HepG2 (cell line): ENCODE data around the gene LYRM1. TPM values are rescaled to one million over a fixed set of nuclear protein-coding genes. Genes with fewer than 3 reads are reported as not detected.

Experiments used
- ATAC-seq: fragments of 200-7000 bp; cut with Tn5 transposase; 3 replicates; pipeline ENCODE4 v1.9.1; 2020; ENCODE audit warnings: mild to moderate bottlenecking, moderate library complexity
- BruUV-seq: library from RNA; stranded (reverse); fragments of 400-500 nt; replicated peaks from 2 replicates; lab custom pipeline; 2021; lab: Mats Ljungman, UMichigan
- CTCF ChIA-PET: fragments of 300-600 bp; formaldehyde crosslinking; extraction: SDS; loops from one replicate; lab custom pipeline; 2021; ENCODE audit warnings: low total read pairs, inconsistent platforms, low intra/inter-chr PET ratio; lab: Yijun Ruan, JAX
- POLR2A ChIA-PET: fragments of 350-600 bp; sonication (Branson Sonifier 250); formaldehyde crosslinking; loops from one replicate; lab custom pipeline; 2020; ENCODE audit warnings: antibody characterized with exemption, inconsistent platforms; lab: Yijun Ruan, JAX
- DNase-seq: peaks from one replicate; pipeline ENCODE4 v3.0.0-alpha.2; 2015; ENCODE audit warnings: low spot score
- FAIRE-seq: peaks from 3 replicates; lab custom pipeline; 2011; peaks lifted over from hg19 to GRCh38; lab: Jason Lieb, UNC
- H2AFZ ChIP-seq: one replicate; pipeline ENCODE4 v1.6.1; 2011; ENCODE audit warnings: low read length, inconsistent platforms
- H3K27ac ChIP-seq: fragments of 300-600 bp; 3 replicates; pipeline ENCODE4 v1.8.0; 2011; ENCODE audit warnings: mixed run types, mild to moderate bottlenecking, mixed read lengths, low read length, inconsistent platforms; ENCODE audit not compliant: insufficient read depth; ENCODE audit errors: extremely low read length
- H3K27me3 ChIP-seq, 2 experiments: fragments of 200-600 bp in 1 of 2; 2 replicates in 1 of 2; 3 replicates in 1 of 2; pipeline versions ENCODE4 v1.6.0 to v1.8.0; 2011; ENCODE audit warnings: low read length in 2 of 2, mild to moderate bottlenecking in 2 of 2, moderate library complexity in 2 of 2, inconsistent platforms in 1 of 2; ENCODE audit not compliant: insufficient read depth in 2 of 2, control insufficient read depth in 1 of 2
- H3K36me3 ChIP-seq, 2 experiments: fragments of 200-600 bp in 1 of 2; replicated peaks in 1 of 2; 2 replicates in 1 of 2; 3 replicates in 1 of 2; pipeline versions ENCODE4 v1.5.1 to v1.8.0; 2011; ENCODE audit warnings: low read length in 2 of 2, inconsistent platforms in 1 of 2; ENCODE audit not compliant: insufficient read depth in 2 of 2, control insufficient read depth in 1 of 2
- H3K4me1 ChIP-seq: 2 replicates; pipeline ENCODE4 v1.5.1; 2012; ENCODE audit warnings: low read length, inconsistent platforms; ENCODE audit not compliant: insufficient read depth
- H3K4me2 ChIP-seq: 2 replicates; pipeline ENCODE4 v1.6.0; 2011; ENCODE audit warnings: low read depth, low read length, inconsistent platforms
- H3K4me3 ChIP-seq, 3 experiments: fragments of 200-600 bp in 1 of 3; sonication (generic), shearing (Covaris generic) in 1 of 3; replicated peaks in 1 of 3; 2 replicates each; pipeline ENCODE4 v1.5.1; 2011 to 2016; ENCODE audit warnings: low read length in 3 of 3, inconsistent platforms in 2 of 3, low read depth in 2 of 3, mild to moderate bottlenecking in 2 of 3, control low read depth in 1 of 3, mixed read lengths in 1 of 3; ENCODE audit not compliant: insufficient read depth in 1 of 3
- H3K79me2 ChIP-seq: one replicate; pipeline ENCODE4 v1.6.1; 2011; ENCODE audit warnings: low read length, inconsistent platforms; ENCODE audit not compliant: insufficient read depth
- H3K9ac ChIP-seq: 2 replicates; pipeline ENCODE4 v1.6.0; 2011; ENCODE audit warnings: mild to moderate bottlenecking, low read depth, low read length, inconsistent platforms; ENCODE audit not compliant: insufficient read depth
- H3K9me3 ChIP-seq: 2 replicates; pipeline ENCODE4 v1.5.1; 2012; ENCODE audit warnings: mild to moderate bottlenecking, low read length
- H4K20me1 ChIP-seq: 2 replicates; pipeline ENCODE4 v1.6.0; 2011; ENCODE audit warnings: inconsistent platforms, mild to moderate bottlenecking, low read length, moderate library complexity; ENCODE audit not compliant: insufficient read depth
- BORCS8-MEF2B ChIP-seq: sonication (generic); formaldehyde crosslinking; IDR thresholded peaks from 2 replicates; pipeline ENCODE4 v1.8.0; 2022; ENCODE audit warnings: mild to moderate bottlenecking, missing genetic modification reagents
- FOSL2 ChIP-seq: sonication (generic); formaldehyde crosslinking; IDR thresholded peaks from 2 replicates; pipeline ENCODE4 v1.4.0; 2020; ENCODE audit warnings: missing genetic modification reagents
- GATAD2A ChIP-seq: IDR thresholded peaks from 2 replicates; pipeline ENCODE4 v1.6.1; 2016
- KLF15 ChIP-seq: sonication (generic); formaldehyde crosslinking; IDR thresholded peaks from 2 replicates; pipeline ENCODE4 v1.8.1; 2023; ENCODE audit warnings: borderline replicate concordance, mild to moderate bottlenecking, inconsistent platforms, missing genetic modification reagents, mixed read lengths
- NFE2 ChIP-seq: sonication (generic); formaldehyde crosslinking; IDR thresholded peaks from 2 replicates; pipeline ENCODE4 v1.4.0; 2020; ENCODE audit warnings: missing genetic modification reagents
- ZNF318 ChIP-seq: sonication (generic); formaldehyde crosslinking; IDR thresholded peaks from 2 replicates; pipeline ENCODE4 v1.4.0; 2020; ENCODE audit warnings: mild to moderate bottlenecking, missing genetic modification reagents
- ZNF598 ChIP-seq: sonication (generic); formaldehyde crosslinking; IDR thresholded peaks from 2 replicates; pipeline ENCODE4 v1.5.1; 2020; ENCODE audit warnings: mild to moderate bottlenecking, missing genetic modification reagents, borderline replicate concordance
- WGBS: methylation state at CpG from one replicate; pipeline ENCODE4 v1.1.6; 2017; ENCODE audit warnings: low lambda C conversion rate; 5-methylcytosine and 5-hydroxymethylcytosine counted together
- in situ Hi-C: cut with HindIII; loops from 2 replicates; pipeline ENCODE4 v1.10.0; 2017; ENCODE audit warnings: low pct_unique_long_range_greater_than_20kb; ENCODE audit not compliant: extremely low pct_ligation_motif_present
- intact Hi-C: fragments of 100-400 bp; cut with micrococcal nuclease; formaldehyde crosslinking; loops from one replicate; pipeline ENCODE4 v1.10.0; 2022; ENCODE audit not compliant: unreplicated experiment
- polyA plus RNA-seq, 8 experiments: library from polyadenylated mRNA; depleted of rRNA in 3 of 8; stranded (reverse) in 7 of 8; unstranded in 1 of 8; fragments of >200 nt; fragmentation: Illumina TruSeq in 4 of 8; extraction: Trizol in 4 of 8; gene quantifications; 2 replicates each; pipeline versions ENCODE4 v1.2.1 to v1.2.3, GENCODE V29; 2011 to 2016; ENCODE audit warnings: low read depth in 4 of 8, missing spikeins in 1 of 8, mixed read lengths in 1 of 8; ENCODE audit not compliant: insufficient read depth in 1 of 8
- total RNA-seq, 5 experiments: library from RNA; depleted of rRNA; stranded (reverse); fragments of >200 nt; fragmentation: Illumina TruSeq; extraction: Trizol; gene quantifications; 2 replicates each; pipeline ENCODE4 v1.2.3, GENCODE V29; 2016; ENCODE audit warnings: low read depth in 1 of 5
- TF ChIP-seq, protein P1 (sequence below): sonication (generic); formaldehyde crosslinking; IDR thresholded peaks from 2 replicates; pipeline ENCODE4 v1.5.1; 2020; ENCODE audit warnings: mild to moderate bottlenecking, missing genetic modification reagents, moderate library complexity
- TF ChIP-seq, protein P2 (sequence below): sonication (generic); formaldehyde crosslinking; conservative IDR thresholded peaks from 2 replicates; pipeline ENCODE4 v1.4.0; 2020; ENCODE audit warnings: missing genetic modification reagents

Gene LYRM1
- total and polyA plus RNA-seq, 2 of the 13 experiments (the other 11 are each of a cell fraction or from before 2014, with no cell fraction given) = 59.2 to 82.6 TPM

DNA sequence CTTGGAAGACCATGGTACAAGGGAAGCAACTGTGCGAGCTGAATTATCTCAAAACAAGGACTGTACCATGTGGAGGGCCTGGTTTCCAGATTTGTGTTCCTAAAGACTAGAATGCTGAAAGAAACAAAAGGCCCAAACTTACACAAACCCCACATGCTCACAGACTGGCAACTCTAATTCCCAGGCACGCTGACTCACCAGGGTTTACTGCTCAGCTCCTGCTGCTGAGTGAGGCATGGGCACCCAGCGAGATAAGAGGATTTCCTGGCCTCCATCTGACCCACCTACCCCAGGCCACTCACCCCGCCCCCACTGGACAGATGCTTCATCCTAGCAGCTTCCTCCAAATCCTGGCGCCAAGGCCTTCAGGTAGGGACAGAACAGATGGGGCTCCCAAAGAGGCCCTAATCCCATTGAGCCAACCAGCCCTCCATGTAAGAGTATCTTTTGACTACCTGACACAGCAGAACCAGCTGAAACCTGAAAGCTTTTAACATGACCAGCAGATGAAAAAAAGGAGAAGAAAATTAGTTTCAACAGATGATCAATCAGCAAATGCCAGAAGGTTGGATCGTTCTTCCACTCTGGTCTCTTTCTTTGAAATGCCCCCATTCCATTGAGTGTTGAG, 34.3 kb upstream of the LYRM1 start:
- Histone ChIP-seq H3K4me1 (peaks cover 47% of the 10 kb centered on the region), H4K20me1 (peaks cover 13% of the 10 kb centered on the region; the same call in 1 of the 2 replicates), H3K36me3 (peaks cover 16 to 31% of the 10 kb centered on the region in 2 experiments), H3K9ac (no peak overlapping the region), H3K27me3 (no peaks in the 10 kb centered on the region), H3K9me3 (no peaks in the 10 kb centered on the region), H3K4me2 (no peak overlapping the region), H2AFZ (no peak overlapping the region), H3K4me3 (no peak overlapping the region), H3K27ac (peak overlapping the region; percentile 33), H3K79me2 (peaks cover 73% of the 10 kb centered on the region)
- WGBS = 89% methylated on average over 6 of the region's 6 CpGs
- DNase-seq (peak; percentile 55), ATAC-seq (peak; percentile 15; the same call in 1 of the 3 replicates), FAIRE-seq (no peak)
- BruUV-seq = no TSS peak
- intact Hi-C loops (loop anchor here (5.0 kb wide), 1 partner anchor 61 kb away; no protein-coding TSS in a partner anchor), in situ Hi-C loops (no loop called here)
- CTCF ChIA-PET = no interaction called here
- POLR2A ChIA-PET = interaction anchor here (1.0 to 2.3 kb wide), 5 partner anchors 9 to 33 kb away, joined by 3 to 13 read pairs (median 4); partner anchors contain the start of genes DCUN1D3 and LYRM1
- TF ChIP-seq, protein P1, sequence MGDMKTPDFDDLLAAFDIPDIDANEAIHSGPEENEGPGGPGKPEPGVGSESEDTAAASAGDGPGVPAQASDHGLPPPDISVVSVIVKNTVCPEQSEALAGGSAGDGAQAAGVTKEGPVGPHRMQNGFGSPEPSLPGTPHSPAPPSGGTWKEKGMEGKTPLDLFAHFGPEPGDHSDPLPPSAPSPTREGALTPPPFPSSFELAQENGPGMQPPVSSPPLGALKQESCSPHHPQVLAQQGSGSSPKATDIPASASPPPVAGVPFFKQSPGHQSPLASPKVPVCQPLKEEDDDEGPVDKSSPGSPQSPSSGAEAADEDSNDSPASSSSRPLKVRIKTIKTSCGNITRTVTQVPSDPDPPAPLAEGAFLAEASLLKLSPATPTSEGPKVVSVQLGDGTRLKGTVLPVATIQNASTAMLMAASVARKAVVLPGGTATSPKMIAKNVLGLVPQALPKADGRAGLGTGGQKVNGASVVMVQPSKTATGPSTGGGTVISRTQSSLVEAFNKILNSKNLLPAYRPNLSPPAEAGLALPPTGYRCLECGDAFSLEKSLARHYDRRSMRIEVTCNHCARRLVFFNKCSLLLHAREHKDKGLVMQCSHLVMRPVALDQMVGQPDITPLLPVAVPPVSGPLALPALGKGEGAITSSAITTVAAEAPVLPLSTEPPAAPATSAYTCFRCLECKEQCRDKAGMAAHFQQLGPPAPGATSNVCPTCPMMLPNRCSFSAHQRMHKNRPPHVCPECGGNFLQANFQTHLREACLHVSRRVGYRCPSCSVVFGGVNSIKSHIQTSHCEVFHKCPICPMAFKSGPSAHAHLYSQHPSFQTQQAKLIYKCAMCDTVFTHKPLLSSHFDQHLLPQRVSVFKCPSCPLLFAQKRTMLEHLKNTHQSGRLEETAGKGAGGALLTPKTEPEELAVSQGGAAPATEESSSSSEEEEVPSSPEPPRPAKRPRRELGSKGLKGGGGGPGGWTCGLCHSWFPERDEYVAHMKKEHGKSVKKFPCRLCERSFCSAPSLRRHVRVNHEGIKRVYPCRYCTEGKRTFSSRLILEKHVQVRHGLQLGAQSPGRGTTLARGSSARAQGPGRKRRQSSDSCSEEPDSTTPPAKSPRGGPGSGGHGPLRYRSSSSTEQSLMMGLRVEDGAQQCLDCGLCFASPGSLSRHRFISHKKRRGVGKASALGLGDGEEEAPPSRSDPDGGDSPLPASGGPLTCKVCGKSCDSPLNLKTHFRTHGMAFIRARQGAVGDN (CRISPR knock-in tag) = peak; percentile 65
- TF ChIP-seq ZNF318 (CRISPR knock-in tag) (no peak), BORCS8-MEF2B (CRISPR knock-in tag) (0 out of 2 replicates have a peak, but pooled peaks have one; percentile 10), KLF15 (CRISPR knock-in tag) (no peak), NFE2 (CRISPR knock-in tag) (0 out of 2 replicates have a peak, but pooled peaks have one; percentile 33), FOSL2 (CRISPR knock-in tag) (peak; percentile 84), GATAD2A (CRISPR knock-in tag) (peak; percentile 43; the same call in 1 of the 2 replicates), ZNF598 (0 out of 2 replicates have a peak, but pooled peaks have one; percentile 10)
- TF ChIP-seq, protein P2, sequence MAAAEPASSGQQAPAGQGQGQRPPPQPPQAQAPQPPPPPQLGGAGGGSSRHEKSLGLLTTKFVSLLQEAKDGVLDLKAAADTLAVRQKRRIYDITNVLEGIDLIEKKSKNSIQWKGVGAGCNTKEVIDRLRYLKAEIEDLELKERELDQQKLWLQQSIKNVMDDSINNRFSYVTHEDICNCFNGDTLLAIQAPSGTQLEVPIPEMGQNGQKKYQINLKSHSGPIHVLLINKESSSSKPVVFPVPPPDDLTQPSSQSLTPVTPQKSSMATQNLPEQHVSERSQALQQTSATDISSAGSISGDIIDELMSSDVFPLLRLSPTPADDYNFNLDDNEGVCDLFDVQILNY (CRISPR knock-in tag) = no peak
